Ammon's horn (tissue), 1 donor: Measurements from ENCODE around the gene WIPI1.
"Not testable (repeated sequence)": the region's sequence is repeated elsewhere in the genome, so short reads cannot be mapped to it uniquely, and the experiment has no call there.

Source experiments
- DNase-seq: peaks from one replicate; pipeline ENCODE4 v3.0.0-alpha.2; 2016; ENCODE audit warnings: low spot score

The WIPI1 gene, protein sequence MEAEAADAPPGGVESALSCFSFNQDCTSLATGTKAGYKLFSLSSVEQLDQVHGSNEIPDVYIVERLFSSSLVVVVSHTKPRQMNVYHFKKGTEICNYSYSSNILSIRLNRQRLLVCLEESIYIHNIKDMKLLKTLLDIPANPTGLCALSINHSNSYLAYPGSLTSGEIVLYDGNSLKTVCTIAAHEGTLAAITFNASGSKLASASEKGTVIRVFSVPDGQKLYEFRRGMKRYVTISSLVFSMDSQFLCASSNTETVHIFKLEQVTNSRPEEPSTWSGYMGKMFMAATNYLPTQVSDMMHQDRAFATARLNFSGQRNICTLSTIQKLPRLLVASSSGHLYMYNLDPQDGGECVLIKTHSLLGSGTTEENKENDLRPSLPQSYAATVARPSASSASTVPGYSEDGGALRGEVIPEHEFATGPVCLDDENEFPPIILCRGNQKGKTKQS

DNA sequence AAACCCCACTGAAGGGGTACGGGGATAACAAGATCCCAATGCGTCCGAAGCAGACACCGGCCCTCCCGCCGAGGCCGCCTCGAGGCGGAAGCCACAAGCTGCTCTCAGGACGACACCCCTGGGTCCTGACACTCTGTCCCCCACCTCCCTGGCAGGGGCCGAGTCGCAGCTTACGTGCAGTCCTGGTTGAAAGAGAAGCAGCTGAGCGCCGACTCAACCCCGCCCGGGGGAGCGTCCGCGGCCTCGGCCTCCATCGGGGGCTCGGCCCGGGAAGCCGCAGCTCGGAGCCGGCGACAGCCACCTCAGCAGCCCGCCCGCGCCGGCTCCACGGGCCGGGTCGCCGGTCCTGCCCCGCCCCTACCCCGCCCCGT, at the start of gene WIPI1:
Gene WIPI1, minus strand, starts transcription at position 329 of the 371 bp plus-strand sequence. Its CDS starts 75 bp downstream, at position 254.
- no peak for DNase-seq

DNA sequence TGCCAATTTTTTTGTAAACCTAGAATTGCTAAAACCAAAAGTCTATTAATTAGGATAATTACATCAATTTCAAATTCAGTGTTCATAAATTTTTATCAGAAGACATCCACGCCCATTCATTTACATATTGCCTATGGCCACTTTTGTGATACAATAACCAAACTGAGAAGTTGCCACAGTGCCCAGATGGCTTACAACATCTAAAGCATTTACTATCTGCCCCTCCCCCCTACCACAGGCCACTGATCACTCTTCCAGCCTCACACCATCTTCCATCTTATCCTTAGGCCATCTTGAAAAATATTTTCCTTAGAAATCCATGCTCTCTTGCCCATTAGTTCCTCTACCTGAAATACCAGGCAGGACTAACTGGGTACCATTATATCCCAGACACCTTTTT, 48.7 kb upstream of the WIPI1 start:
- DNase-seq = no peak

DNA sequence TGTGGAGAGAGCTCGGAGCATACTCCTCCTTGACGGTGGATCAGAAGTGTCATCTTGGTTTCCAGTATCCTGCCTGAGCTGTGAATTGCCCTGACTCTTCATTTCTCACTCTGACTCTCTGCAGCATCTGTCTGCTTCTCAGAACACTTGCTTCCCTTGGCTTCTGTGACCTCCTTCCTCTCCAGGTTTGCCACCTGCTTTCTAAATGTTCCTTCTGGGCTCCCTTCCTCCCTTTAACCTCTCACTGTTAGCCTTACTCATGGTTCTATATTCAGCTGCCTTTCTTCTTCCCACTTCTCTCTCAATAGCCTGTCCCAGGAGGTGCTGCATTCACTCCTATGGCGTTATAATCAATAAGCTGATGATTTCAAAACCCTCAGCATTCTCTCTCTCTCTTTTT, 43.8 kb upstream of the WIPI1 start:
- DNase-seq = no peak

DNA sequence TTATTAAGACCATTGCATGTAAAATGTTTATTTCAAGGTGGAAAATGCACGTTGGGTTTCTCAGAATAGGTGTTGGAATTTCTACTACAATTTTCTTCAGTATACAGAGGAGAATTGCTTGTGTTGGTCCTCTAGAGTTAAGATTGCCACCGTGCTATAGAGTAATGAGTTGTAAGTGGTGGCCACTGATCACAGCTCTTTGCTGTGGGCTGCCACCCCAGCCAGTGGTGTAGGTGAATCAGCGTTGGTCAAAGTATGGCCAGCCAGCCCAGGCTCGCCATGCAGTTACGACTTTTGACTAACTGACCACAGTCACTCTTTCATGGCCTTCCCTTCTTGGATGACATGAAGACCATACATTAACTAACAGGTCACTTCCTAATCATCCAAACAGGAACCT, 42.3 kb upstream of the WIPI1 start:
- DNase-seq = no peak

DNA sequence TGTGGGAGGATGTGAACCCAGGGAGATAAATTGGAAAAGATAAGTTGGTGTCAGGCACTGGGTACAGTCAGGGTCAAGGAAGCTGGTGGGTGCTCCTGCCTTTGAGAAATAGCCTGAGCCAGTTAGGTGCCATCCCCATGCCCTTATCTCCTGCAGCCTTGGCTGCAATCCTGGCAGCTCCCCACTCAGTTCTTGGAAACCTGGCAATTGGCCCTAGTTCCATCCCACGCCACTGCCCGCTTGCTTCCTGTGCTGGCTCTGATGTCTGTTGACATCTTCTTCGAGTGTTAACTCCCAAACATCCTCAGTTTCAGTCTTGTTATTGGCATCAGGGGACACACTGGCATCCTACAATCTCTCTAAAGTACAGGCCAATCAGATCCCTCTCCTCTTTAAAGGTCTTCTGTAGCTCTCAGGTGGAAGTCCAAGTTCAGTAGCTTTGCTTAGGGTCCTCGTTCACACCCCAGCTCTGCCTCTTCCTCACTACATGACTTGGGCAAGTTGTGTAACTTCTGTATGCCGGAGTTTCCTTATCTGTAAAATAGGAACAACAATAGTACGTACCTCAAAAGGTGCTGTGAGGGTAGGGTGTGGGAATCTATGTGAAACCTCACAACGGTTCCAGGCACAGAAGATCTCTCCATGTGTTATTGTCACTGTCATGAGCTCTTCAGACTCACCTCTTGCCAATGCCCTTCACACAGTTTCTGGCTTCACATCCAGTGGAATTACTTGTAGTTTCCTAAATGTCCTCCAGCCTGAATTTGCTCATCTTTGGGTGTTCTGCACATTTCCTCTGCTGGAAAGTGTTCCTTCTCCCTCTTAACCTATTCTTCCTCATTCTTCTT, 41.4 kb upstream of the WIPI1 start:
- no peak for DNase-seq

DNA sequence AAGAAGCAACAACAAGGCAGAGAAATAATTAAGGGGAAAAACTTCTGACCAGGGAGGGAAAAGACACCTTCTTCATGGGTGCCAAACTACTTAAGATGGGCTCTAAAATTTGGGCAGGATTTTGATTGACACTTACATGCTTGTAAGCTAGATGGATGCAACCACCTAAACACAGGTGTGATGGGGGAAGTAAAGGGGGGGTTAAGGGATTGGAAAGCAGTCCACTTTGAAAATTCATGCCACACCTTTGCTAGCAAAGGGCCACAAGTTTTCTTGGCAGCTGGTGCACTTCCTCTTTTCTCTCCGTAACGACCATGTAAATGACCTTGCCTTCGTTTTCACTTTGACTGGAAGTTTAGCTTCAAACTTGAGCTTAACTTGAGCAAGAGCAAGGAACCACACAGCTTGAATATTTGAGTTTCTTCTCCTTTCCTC, 40.6 kb upstream of the WIPI1 start:
- DNase-seq = peak; percentile 58

DNA sequence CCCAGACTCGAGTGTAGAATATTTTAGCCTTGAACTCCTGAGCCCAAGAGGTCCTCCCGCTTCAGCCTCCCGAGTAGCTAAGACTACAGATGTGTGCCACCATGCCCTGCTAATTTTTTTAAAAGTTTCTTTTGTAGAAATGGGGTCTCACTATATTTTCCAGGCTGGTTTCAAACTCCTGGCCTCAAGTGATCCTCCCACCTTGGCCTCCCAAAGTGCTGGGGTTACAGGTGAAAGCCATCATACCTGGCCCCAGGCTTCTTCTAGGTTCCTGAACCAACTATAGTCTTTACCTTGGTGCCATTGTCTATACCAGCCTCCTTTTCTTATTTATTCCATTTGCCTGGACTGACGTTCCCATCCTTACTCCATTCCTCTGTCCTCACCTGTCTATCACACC, 37.8 kb upstream of the WIPI1 start:
- DNase-seq = no peak

DNA sequence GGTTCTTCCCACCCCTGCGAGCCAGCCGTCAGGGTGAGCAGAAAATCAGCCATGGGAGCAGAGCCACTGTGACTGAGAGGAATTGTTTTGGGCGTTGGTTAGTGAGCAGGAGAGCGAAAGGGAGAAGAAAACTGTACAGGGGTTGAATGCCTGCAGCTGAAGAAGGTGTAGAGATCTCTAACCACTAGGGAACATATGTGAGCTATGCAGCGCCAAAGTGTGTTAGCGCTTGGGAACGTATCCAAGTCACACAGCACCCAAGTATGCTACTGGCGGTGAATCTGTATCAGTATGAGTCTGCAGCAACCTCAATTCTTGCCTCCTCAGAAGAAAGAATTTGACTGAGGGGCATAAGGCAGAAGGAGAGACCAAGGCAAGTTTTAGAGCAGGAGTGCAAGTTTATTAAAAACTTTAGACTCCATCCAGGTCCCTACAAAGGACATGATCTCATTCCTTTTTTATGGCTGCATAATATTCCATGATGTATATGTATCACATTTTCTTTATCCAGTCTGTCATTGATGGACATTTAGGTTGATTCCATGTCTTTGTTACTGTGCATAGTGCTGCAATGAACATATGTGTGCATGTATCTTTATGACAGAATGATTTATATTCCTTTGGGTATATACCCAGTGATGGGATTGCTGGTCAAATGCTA, 35.2 kb upstream of the WIPI1 start:
- not testable (repeated sequence) for DNase-seq

DNA sequence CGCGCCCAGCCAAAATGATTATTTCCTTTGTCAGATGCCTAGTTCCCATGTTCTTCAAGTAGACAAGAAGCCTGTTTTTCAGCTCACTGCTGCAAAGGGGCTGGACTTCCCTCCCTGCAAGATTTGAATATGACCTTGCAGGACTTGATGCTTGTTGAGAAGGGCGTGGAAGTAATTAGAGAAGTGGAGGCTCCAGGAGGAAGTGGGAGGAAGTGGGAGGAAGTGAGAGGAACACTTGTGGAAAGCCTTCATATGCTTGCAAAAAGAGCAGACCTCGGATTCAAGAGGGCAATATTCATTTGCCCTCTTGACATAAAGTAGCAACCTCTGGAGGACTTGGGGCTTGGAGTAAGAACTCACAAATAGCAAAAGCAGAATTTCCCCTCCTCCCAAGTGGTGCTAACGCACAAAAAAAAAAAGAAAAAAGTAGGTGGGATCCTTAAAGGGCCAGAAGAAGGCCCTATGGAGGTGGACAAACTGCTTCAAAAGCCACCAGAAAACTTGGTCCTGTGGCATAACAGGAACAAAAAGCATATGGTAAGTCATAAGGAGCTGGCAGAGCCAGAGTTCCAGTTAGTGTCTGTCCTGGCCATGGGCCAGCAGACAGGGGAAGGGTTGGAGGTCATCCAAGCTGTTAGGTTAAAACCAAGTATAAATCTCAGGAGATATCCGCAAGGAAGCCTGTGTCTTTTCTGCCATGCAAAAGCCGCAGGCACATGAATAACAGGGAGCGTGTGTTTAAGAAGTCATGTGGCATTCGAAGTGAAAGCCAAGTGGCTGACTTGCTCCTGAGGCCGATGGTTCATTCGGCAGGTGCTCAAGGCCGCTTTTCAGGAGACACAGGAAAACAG, 34.3 kb upstream of the WIPI1 start:
- DNase-seq = peak; percentile 74

DNA sequence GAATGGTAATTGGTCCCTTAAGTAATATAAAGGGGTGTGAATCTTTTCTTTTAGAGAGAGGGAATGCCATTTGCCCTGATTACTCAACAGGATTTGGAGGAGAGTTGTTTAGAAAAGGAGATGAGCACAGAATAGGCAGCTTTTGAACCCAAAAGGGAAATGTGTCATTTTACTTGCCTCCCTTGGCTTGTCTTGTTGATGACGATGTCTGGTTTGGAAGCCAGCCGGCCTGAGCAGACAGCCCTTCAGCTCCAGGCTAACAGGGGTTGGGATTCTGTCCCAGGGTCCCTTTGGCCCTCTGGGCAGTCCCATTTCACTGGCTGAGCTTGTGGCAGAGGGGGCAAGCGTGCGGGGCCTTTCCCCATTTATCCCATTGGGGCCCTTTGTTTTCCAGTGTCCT, 32.6 kb upstream of the WIPI1 start:
- DNase-seq = no peak

DNA sequence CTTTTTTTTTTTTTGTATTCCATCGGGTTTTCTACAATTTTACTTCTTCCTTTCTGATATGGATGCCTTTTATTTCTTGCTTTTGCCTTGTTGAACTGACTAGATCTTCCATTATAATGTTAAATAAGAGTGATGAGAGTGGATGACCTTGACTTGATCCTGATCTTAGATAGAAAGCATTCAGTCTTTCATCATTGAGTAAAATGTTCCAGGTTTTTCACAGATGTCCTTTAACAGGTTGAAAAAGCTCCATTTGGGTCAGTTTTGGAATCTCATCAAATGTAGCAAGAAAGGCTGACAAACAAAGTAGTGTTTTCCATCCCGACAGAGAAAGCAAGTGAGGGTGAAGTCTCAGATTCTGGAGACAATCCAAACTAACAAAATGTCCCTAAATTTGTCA, 27.2 kb upstream of the WIPI1 start:
- DNase-seq = no peak

DNA sequence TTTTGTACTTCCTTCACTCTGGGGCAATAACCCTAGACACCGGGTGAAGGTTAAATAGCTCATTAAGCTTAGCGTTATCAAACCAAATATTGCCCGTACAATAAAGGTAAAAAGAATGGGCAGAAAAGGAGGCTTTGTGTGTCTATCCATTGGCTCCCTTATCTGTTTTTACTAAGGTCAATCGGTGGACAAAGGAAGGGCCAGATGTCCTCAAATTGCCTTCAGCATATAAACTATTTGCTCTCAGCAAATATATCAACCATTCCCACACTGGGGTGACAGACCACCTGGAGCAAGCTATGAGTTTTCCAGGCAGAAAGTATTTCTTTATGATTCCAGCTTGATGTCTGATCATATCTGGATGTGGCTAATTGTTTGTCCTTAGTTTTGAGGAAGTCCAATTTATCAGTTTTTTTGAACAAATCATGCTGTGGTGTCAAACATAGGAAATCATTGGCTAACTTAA, 25.3 kb upstream of the WIPI1 start:
- no peak for DNase-seq

DNA sequence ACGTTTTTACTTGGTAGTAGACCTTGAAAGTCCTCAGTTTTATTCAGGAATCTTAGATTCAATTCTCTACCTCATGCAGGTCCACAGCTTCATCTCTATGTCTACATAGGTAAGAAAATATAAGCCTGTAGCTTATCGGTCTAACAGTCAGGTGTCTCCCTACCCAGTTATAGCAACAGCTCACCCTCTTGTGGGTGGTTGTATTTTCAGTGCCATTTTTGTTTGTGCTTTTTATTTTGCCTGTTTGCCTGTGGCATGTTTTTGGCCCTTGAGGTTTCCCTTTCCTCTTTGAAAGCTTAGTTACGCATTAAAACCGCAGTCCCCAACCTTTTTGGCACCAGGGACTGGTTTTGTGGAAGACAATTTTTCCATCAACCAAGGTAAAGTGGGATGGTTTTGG, 23.6 kb upstream of the WIPI1 start:
- DNase-seq = no peak

DNA sequence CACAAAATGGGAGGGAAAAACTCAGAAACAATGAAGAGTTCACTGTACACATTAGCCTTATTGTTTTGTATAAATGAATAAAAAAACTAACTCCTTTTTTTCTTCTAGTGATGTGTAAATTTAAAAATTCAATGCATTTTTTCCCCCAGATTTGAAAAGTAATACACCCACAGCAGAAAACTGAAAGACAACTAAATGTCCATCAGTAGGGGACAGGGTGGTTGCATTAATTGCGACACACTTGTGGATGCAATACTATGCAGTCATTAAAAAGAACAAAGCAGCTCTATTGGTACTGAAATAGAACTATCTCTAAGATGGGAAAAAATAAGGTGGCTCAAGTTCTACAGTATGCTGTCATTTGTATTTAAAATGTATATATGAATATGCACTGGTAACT, 13.7 kb upstream of the WIPI1 start:
- DNase-seq = no peak

DNA sequence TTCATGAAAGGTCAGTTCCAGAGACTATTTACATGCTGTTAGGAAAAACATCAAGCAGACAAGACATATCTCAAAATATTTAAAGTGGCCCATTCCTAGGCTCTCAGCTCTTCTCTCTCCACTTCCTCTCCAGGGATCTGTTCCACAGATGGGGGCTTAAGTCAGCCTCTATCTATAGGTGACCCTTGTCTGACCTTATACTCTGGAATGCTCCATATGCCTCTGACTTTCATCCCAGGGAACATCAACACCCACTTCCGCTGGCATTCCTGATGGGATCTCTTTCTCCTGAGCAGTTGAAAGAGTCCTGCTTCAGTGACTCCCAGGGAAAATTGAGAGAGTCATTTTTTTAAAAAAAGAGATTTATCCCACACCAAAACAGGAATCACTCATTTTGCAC, 11.5 kb upstream of the WIPI1 start:
- no peak for DNase-seq

DNA sequence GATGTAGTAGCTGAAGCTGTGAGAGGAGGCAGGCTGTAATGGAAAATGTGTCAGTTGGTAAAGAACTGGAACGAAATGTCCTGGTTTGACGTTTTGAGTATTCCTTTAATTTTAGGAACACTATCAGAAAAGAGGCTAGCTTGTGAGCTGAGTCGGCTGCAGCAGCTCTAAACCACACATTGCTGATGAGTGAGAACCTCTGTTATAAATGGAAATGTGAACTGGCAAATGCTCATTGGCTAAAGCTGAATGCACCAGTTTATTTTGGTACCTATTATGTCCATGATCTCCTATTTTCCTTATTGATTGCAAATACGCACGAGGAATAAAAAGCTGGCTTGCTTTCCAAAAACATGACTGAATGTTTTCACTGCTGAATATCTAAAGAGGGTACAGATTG, 11.0 kb upstream of the WIPI1 start:
- no peak for DNase-seq

DNA sequence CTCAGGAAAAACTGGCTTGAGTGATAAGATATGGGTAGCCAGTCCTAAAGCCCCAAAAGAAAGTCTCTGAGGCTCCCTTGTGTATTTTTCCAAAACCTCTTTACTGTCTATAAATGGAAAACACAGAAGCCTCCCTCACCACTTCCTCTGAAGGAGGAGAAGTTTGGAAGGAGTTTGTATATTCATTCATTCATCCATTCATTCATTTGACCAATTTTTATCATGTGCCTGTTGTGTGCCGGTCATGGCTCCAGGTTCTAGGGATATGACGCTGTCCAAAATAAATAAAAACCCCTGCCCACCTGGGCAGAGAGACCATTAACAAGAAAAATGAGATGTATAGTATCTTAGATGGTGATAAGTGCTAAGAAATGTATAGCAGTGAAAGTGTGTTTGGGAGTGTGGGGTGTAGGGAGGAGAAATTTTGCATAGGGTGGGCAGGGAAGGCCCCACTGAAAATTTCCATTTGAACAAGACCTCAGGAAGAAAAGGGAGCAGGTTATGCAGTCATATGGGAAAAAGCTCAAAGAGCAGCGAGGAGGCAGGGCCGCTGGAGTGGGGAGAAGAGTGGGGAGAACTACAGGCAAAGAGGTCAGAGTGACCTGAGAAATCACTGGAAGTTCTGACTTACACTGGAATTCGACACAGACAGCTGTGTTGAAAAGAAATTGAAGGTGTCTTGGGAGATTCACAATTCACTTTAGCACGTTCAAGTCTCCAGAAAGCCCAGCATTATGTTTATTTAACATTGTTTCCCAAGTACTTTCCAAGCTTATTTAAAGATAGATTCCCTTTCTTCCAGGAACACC, 6.1 kb upstream of the WIPI1 start:
- DNase-seq = no peak

DNA sequence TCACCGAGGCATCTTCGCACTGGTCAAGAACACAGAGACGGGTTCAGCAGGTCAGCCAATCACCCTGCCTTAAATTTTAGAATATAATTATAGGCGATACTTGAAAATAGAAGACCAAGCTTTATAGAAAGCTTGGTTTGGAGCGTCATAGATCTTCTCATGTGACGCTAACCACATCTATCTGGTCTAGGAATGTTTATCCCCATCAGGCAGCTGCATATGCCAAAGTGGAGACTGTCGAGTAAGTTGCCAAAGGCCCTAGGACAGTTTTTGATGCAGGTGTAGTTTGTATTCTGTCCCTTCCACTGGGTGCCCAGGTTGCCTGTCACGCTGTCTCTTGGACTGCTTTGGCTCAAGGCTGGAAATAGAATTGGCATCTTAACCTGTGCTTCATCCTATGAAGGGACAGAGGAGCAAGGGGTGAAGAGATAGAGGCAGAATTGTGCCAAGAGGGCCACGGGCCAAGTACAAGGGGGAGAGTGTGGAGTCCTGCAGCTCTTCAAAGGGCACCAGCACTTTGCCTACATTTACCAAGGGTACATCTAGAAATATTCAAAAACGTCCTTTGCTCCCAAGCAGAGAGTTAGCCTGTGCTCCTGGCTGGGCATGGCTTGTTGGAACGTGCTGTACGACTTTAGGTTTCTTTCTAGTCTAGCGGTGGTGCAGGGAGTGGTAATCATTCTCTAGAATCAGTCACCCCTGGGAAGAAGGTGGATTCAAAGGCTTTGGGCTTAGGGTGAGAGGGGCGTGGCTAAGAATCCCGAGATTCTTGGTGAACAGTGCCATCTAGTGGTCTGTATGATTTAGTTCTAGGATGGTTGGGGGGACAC, 5.3 kb upstream of the WIPI1 start:
- DNase-seq = peak; percentile 90

DNA sequence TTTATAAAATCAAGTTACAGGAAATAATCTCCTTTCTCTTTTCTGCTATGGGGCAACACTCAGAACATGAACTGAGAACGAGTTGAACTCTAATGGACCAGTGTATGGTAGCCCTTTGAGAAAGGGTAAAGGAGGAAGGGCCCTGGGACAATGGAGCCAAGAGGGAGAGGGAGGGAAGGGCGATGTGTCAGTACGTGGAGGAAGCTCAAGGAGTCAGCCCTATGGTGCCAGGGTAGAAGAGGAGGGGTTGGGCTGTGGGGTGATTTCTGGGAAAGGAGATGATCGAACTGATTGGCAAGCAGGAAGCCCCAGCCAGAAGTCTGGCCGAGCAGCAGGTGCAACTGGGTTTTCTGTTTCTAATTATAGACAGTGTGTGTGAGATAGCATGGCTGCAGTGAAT, 4.3 kb upstream of the WIPI1 start:
- DNase-seq = no peak

DNA sequence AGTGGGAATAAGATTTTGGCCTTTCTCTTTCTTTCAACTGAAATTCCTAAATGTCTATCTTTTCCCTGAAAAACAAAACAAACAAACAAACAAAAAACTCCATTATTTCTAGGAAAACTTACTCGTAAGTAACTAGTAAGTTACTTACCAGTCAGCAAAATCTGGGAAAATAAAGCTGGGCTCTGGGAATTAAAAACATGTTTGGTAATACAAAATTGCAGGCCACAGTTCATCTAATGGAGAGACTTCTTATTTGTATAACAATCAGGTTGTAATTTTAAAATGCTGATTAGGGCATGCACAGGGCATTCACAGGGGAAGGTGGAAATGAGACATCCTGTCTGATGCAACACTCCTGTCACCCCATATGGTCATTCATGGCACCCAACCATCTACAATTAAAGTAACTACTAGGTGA, 3.8 kb upstream of the WIPI1 start:
- no peak for DNase-seq
